PC-3 (cell line): ENCODE data around the gene TMC3.

ENCODE experiments used
- EZH2 ChIP-seq: fragments of 300-600 bp; sonication (generic); IDR thresholded peaks from one replicate; pipeline ENCODE4 v1.6.1; 2017; ENCODE audit warnings: antibody characterized with exemption, mild to moderate bottlenecking, low read length; ENCODE audit not compliant: unreplicated experiment
- EZH2phosphoT487 ChIP-seq: fragments of 300-600 bp; sonication (generic); IDR thresholded peaks from 2 replicates; pipeline ENCODE4 v1.6.1; 2018; ENCODE audit warnings: mild to moderate bottlenecking, antibody characterized with exemption, low read length, borderline replicate concordance
- TF ChIP-seq, protein P1 (sequence below): fragments of 300-600 bp; sonication (generic); conservative IDR thresholded peaks from 2 replicates; pipeline ENCODE4 v1.5.1; 2017; ENCODE audit warnings: antibody characterized with exemption, low read depth, mild to moderate bottlenecking, low read length

DNA sequence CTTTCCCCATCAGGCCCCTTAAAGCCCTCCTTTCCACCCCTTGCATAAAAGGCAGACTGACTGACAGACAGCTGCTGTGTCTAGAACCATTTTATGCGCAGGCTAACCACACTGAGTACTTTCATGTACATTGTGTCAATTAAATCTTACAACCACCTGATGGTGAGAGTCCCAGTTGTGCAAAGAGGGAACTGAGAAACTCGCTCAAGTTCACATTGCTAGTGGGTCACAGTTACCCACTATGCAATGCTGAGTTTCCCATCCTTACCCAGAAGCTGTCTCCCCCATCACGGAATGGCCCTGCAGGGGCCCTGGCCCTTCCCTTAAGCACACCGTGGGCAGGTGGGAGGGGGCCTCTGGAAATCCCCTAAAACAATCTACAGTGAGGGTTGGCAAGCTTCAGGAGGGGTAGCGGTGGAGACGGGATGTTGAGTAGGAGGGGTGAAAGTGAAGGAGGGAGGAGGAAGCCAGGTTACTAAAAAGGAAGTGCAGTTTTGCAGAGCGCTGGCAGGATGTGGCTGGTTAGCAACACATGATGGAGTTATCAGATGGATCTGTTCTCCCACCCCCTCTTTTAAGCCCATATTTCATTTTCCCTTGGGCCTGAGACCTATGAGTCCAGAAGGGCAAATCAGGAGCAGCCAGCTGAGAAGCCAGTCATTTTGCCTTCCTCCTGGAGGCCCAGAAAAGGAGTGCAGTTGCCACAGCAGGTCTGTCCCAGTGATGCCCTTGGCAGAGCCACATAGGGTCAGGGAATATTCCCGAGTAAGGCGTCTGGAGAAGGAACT is 80.1 kb downstream of the TMC3 start:
- TF ChIP-seq EZH2 (no peak), EZH2phosphoT487 (no peak)
- TF ChIP-seq, protein P1, sequence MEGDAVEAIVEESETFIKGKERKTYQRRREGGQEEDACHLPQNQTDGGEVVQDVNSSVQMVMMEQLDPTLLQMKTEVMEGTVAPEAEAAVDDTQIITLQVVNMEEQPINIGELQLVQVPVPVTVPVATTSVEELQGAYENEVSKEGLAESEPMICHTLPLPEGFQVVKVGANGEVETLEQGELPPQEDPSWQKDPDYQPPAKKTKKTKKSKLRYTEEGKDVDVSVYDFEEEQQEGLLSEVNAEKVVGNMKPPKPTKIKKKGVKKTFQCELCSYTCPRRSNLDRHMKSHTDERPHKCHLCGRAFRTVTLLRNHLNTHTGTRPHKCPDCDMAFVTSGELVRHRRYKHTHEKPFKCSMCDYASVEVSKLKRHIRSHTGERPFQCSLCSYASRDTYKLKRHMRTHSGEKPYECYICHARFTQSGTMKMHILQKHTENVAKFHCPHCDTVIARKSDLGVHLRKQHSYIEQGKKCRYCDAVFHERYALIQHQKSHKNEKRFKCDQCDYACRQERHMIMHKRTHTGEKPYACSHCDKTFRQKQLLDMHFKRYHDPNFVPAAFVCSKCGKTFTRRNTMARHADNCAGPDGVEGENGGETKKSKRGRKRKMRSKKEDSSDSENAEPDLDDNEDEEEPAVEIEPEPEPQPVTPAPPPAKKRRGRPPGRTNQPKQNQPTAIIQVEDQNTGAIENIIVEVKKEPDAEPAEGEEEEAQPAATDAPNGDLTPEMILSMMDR = no peak
